ENCODE measurements around the gene NUFIP1. TPM values are rescaled to one million over a fixed set of nuclear protein-coding genes. Genes with fewer than 3 reads are reported as not detected.

NUFIP1 gene
- total and polyA plus RNA-seq, 2 donors (not counting 3 experiments of a cell fraction or from before 2014, with no cell fraction given): 1.4 to 6.9 TPM

GRCh38 chr13:45015300-45015699 lies 26.0 kb upstream of the NUFIP1 start:
- H3K79me2 ChIP-seq (ENCODE audit: control insufficient read depth, insufficient read depth, low read length): no peaks in the 10 kb centered on the region
- POLR2A ChIA-PET: no interaction called here
- TF ChIP-seq GATA2 (IDR thresholded peaks at IDR 0.05; ENCODE audit: insufficient read depth, insufficient read length, low read depth, low read length) (peak; percentile 67), POLR2AphosphoS5 (IDR thresholded peaks at IDR 0.05; ENCODE audit: insufficient read depth, low read depth, low read length) (no peak), MYC (IDR thresholded peaks at IDR 0.05; ENCODE audit: low read depth, low read length) (no peak), MAX (IDR thresholded peaks at IDR 0.05; ENCODE audit: insufficient read depth, insufficient read length) (no peak), POLR2A (IDR thresholded peaks at IDR 0.05; ENCODE audit: low read depth, low read length) (no peak), JUN (IDR thresholded peaks at IDR 0.05; ENCODE audit: borderline replicate concordance, insufficient read depth, insufficient read length, low read depth) (no peak), FOS (IDR thresholded peaks at IDR 0.05; ENCODE audit: borderline replicate concordance, insufficient read depth, low read length) (peak; percentile 63), EZH2 (IDR thresholded peaks at IDR 0.05; ENCODE audit: borderline replicate concordance, low read depth, low read length, severe bottlenecking) (no peak), CTCF (IDR thresholded peaks at IDR 0.05; ENCODE audit: extremely low read depth in 1 of 2, insufficient read depth in 1 of 2, low read depth in 1 of 2, low read length in 2 of 2) (no peak)
- H3K4me1 ChIP-seq (ENCODE audit: control insufficient read depth, extremely low read depth, insufficient read depth, low read length): peaks cover 12% of the 10 kb centered on the region
- H3K4me3 ChIP-seq (replicated peaks in 1 of 3; ENCODE audit: insufficient read depth in 1 of 3, low read depth in 1 of 3, low read length in 3 of 3): no peak overlapping the region
- dilution Hi-C loops (cut with MboI; ENCODE audit: extremely low pct_ligation_motif_present, low sequenced_read_pairs) (no loop called here), intact Hi-C loops (cut with micrococcal nuclease) (no loop called here)
- H2AFZ ChIP-seq (ENCODE audit: low read depth, low read length): no peak overlapping the region
- DNase-seq (ENCODE audit: low read depth, low spot score): peak; percentile 12
- no peak for FAIRE-seq
- no peak overlapping the region for H3K4me2 ChIP-seq (ENCODE audit: insufficient read depth, low read length)
- H3K27me3 ChIP-seq (ENCODE audit: control insufficient read depth in 2 of 2, insufficient read depth in 2 of 2, low read length in 2 of 2): no peaks in the 10 kb centered on the region
- no peaks in the 10 kb centered on the region for H3K9me3 ChIP-seq (replicated peaks; ENCODE audit: control insufficient read depth, insufficient read depth, low read length)
- peaks cover 2 to 8% of the 10 kb centered on the region in 2 experiments for H3K36me3 ChIP-seq (ENCODE audit: control insufficient read depth in 2 of 2, extremely low read depth in 1 of 2, insufficient read depth in 2 of 2, low read length in 2 of 2)
- no peak overlapping the region for H3K9ac ChIP-seq (replicated peaks; ENCODE audit: extremely low read depth, insufficient read depth, low read length)
- H4K20me1 ChIP-seq (replicated peaks; ENCODE audit: control insufficient read depth, extremely low read depth, insufficient read depth, low read length): no peaks in the 10 kb centered on the region
- no peaks in the 10 kb centered on the region for H3K9me1 ChIP-seq (replicated peaks; ENCODE audit: control insufficient read depth, extremely low read depth, insufficient read depth, low read length)
- BruUV-seq (replicated peaks): no TSS peak
- CTCF ChIA-PET: interaction anchor here (1.0 to 1.9 kb wide), 2 partner anchors 10 to 31 kb away, joined by 3 to 4 read pairs; no protein-coding TSS in a partner anchor
- H3K27ac ChIP-seq (ENCODE audit: insufficient read depth, low read depth, low read length): no peak overlapping the region

Data from endothelial cell of umbilical vein (primary cell).